Measurements from ENCODE around the gene COL4A1. TPM values are rescaled to one million over a fixed set of nuclear protein-coding genes. Genes with fewer than 3 reads are reported as not detected.

The COL4A1 gene
- total RNA-seq, 1 donor from 2014 or later = 5,210 TPM

- H3K27ac Mint-ChIP-seq (ENCODE audit: unreplicated experiment) = peak overlapping the region; percentile 74
- peaks cover 50% of the 10 kb centered on the region for H3K4me1 Mint-ChIP-seq (ENCODE audit: low read depth)
These were observed 173.3 kb downstream of the COL4A1 start for GRCh38 chr13:110133425-110134235.

GRCh38 chr13:110132225-110132982 is 174.6 kb downstream of the COL4A1 start:
- TF ChIP-seq, protein P1, sequence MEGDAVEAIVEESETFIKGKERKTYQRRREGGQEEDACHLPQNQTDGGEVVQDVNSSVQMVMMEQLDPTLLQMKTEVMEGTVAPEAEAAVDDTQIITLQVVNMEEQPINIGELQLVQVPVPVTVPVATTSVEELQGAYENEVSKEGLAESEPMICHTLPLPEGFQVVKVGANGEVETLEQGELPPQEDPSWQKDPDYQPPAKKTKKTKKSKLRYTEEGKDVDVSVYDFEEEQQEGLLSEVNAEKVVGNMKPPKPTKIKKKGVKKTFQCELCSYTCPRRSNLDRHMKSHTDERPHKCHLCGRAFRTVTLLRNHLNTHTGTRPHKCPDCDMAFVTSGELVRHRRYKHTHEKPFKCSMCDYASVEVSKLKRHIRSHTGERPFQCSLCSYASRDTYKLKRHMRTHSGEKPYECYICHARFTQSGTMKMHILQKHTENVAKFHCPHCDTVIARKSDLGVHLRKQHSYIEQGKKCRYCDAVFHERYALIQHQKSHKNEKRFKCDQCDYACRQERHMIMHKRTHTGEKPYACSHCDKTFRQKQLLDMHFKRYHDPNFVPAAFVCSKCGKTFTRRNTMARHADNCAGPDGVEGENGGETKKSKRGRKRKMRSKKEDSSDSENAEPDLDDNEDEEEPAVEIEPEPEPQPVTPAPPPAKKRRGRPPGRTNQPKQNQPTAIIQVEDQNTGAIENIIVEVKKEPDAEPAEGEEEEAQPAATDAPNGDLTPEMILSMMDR (IDR thresholded peaks at IDR 0.05) = no peak
- DNase-seq (ENCODE audit: low spot score) = no peak
- Mint-ChIP-seq H3K27me3 (ENCODE audit: low read depth) (no peaks in the 10 kb centered on the region), H3K27ac (ENCODE audit: unreplicated experiment) (peak overlapping the region; percentile 51), H3K4me3 (ENCODE audit: unreplicated experiment) (no peak overlapping the region), H3K36me3 (ENCODE audit: low read depth) (peaks cover 2% of the 10 kb centered on the region), H3K9me3 (ENCODE audit: low read depth) (no peaks in the 10 kb centered on the region), H3K4me1 (ENCODE audit: low read depth) (peaks cover 54% of the 10 kb centered on the region)

More at GRCh38 chr13:110133425-110134235, 173.3 kb downstream of the COL4A1 start:
- no peak for DNase-seq (ENCODE audit: low spot score)
- peaks cover 2% of the 10 kb centered on the region for H3K36me3 Mint-ChIP-seq (ENCODE audit: low read depth)
- H3K27me3 Mint-ChIP-seq (ENCODE audit: low read depth) = no peaks in the 10 kb centered on the region
- TF ChIP-seq, protein P1 (IDR thresholded peaks at IDR 0.05) = no peak
- H3K4me3 Mint-ChIP-seq (ENCODE audit: unreplicated experiment) = no peak overlapping the region
- H3K9me3 Mint-ChIP-seq (ENCODE audit: low read depth) = no peaks in the 10 kb centered on the region

DNA sequence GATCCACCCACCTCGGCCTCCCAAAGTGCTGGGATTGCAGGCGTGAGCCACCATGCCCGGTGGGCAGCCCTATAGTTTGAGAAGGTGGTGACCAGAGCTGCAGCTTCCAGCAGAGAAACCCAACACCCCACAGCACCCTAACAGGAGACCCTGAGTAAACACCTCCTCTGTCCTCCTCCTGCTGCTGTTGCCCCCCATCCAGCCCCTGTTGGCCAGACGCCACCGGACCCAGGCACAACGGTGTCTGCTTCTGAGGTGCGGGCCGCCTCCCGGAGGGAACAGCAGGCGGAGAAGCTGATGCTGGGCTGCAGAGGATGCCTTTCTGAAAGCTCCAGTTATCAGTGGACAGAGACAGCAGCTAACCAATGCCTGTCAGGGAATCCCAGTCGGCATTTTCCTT is 175.5 kb downstream of the COL4A1 start:
- TF ChIP-seq, protein P1 (IDR thresholded peaks at IDR 0.05) = no peak
- Mint-ChIP-seq H3K9me3 (ENCODE audit: low read depth) (no peaks in the 10 kb centered on the region), H3K4me1 (ENCODE audit: low read depth) (peaks cover 57% of the 10 kb centered on the region), H3K27me3 (ENCODE audit: low read depth) (no peaks in the 10 kb centered on the region), H3K27ac (ENCODE audit: unreplicated experiment) (no peak overlapping the region), H3K36me3 (ENCODE audit: low read depth) (peaks cover 2% of the 10 kb centered on the region), H3K4me3 (ENCODE audit: unreplicated experiment) (no peak overlapping the region)
- no peak for DNase-seq (ENCODE audit: low spot score)

DNA sequence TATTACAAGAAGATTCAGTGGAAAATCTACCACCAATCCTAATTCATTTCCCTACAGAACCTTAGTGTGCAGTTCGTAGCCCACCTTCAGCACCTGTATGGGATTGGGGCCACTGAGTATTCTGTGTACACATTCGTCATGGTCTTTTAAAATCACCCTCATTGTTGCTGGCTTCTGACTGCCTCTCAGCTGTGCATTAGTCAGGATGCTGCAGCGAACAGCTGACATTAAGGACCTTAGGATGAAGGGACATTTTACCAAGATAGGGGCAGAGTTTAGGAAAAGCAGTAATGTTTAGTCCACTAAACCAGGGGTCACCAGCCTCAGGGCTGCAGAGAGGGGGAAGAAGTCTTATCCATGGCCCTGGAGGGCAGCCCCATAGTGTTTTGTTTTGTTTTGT is 176.5 kb downstream of the COL4A1 start:
- H3K27me3 Mint-ChIP-seq (ENCODE audit: low read depth) = no peaks in the 10 kb centered on the region
- TF ChIP-seq, protein P1 (IDR thresholded peaks at IDR 0.05) = no peak

DNA sequence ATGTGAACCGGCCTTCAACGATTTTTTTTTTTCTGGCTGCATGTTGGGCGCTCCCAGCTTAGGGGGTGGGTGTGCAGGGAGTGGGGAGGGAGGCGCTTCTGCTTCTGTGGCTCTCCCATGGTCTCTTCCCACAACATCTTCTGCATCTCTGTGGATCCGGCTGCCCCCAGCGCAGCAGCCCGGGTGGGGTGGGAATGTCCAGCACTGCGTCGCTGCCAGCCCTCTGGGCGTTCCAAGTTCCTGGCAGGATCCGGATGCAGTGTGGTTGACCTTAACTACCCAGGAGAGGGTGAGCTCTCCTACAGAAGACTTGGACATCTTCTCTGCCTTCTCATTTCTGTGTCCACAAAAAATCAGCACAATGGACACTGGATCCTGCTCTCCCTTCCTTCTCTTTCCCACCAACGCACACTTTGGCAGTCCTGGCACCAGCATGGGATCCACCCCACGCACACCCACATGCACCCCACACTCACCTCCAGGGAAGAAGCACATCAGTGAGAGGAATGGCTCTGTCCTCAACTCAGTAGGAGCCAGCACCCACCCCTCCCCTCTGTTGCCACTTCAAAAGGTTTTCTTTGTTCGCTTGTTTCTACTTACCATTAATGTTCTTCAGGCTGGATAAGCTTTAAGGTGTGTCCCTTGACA is 177.3 kb downstream of the COL4A1 start:
- H3K27ac Mint-ChIP-seq (ENCODE audit: unreplicated experiment) = no peak overlapping the region
- no peaks in the 10 kb centered on the region for H3K9me3 Mint-ChIP-seq (ENCODE audit: low read depth)
- TF ChIP-seq, protein P1 (IDR thresholded peaks at IDR 0.05) = no peak
- no peak for DNase-seq (ENCODE audit: low spot score)
- no peak overlapping the region for H3K4me3 Mint-ChIP-seq (ENCODE audit: unreplicated experiment)
- H3K4me1 Mint-ChIP-seq (ENCODE audit: low read depth) = peaks cover 59% of the 10 kb centered on the region
- peaks cover 2% of the 10 kb centered on the region for H3K36me3 Mint-ChIP-seq (ENCODE audit: low read depth)
- H3K27me3 Mint-ChIP-seq (ENCODE audit: low read depth) = no peaks in the 10 kb centered on the region

More for the DNA sequence above, 176.5 kb downstream of the COL4A1 start:
- no peaks in the 10 kb centered on the region for H3K9me3 Mint-ChIP-seq (ENCODE audit: low read depth)
- H3K27ac Mint-ChIP-seq (ENCODE audit: unreplicated experiment) = no peak overlapping the region
- H3K4me1 Mint-ChIP-seq (ENCODE audit: low read depth) = peaks cover 63% of the 10 kb centered on the region
- no peak for DNase-seq (ENCODE audit: low spot score)
- peaks cover 2% of the 10 kb centered on the region for H3K36me3 Mint-ChIP-seq (ENCODE audit: low read depth)
- H3K4me3 Mint-ChIP-seq (ENCODE audit: unreplicated experiment) = no peak overlapping the region

Measured in chondrocyte (in vitro differentiated cells).